Glutamatergic neuron (in vitro differentiated cells): ENCODE measurements around the gene IQSEC3. TPM values are rescaled to one million over a fixed set of nuclear protein-coding genes. Genes with fewer than 3 reads are reported as not detected.

Experiments used
- DNase-seq: peaks from one replicate; pipeline ENCODE4 v3.0.0; 2022
- H3K27ac Mint-ChIP-seq: one replicate; pipeline ENCODE4 v1.8.0; 2020; ENCODE audit warnings: mild to moderate bottlenecking, mixed read lengths, inconsistent platforms; ENCODE audit not compliant: unreplicated experiment
- H3K27me3 Mint-ChIP-seq: one replicate; pipeline ENCODE4 v1.8.0; 2020; ENCODE audit warnings: mild to moderate bottlenecking, moderate library complexity, mixed read lengths, inconsistent platforms; ENCODE audit not compliant: unreplicated experiment
- H3K36me3 Mint-ChIP-seq: one replicate; pipeline ENCODE4 v1.8.0; 2020; ENCODE audit warnings: mild to moderate bottlenecking, mixed read lengths, inconsistent platforms; ENCODE audit not compliant: unreplicated experiment
- H3K4me1 Mint-ChIP-seq: one replicate; pipeline ENCODE4 v1.8.0; 2020; ENCODE audit warnings: mild to moderate bottlenecking, low read depth, mixed read lengths, inconsistent platforms; ENCODE audit not compliant: unreplicated experiment
- H3K4me3 Mint-ChIP-seq: one replicate; pipeline ENCODE4 v1.8.0; 2020; ENCODE audit warnings: mild to moderate bottlenecking, mixed read lengths, inconsistent platforms; ENCODE audit not compliant: unreplicated experiment
- H3K9me3 Mint-ChIP-seq: one replicate; pipeline ENCODE4 v1.8.0; 2020; ENCODE audit warnings: mild to moderate bottlenecking, moderate library complexity, mixed read lengths, inconsistent platforms; ENCODE audit not compliant: unreplicated experiment
- total RNA-seq: library from RNA; stranded (reverse); fragmentation: NEBNext Ultra II Directional; extraction: Animal tissue kit (Norgen Biotek cat#: 25700); gene quantifications from one replicate; pipeline ENCODE4 v1.2.1, GENCODE V29; 2021; ENCODE audit not compliant: unreplicated experiment
- TF ChIP-seq, protein P1 (sequence below): fragments of 200-600 bp; sonication (generic); IDR thresholded peaks from one replicate; pipeline ENCODE4 v1.5.0; 2021; ENCODE audit not compliant: partially characterized antibody, unreplicated experiment

Gene IQSEC3
- total RNA-seq, 1 donor from 2014 or later, result 41.4 TPM

DNA sequence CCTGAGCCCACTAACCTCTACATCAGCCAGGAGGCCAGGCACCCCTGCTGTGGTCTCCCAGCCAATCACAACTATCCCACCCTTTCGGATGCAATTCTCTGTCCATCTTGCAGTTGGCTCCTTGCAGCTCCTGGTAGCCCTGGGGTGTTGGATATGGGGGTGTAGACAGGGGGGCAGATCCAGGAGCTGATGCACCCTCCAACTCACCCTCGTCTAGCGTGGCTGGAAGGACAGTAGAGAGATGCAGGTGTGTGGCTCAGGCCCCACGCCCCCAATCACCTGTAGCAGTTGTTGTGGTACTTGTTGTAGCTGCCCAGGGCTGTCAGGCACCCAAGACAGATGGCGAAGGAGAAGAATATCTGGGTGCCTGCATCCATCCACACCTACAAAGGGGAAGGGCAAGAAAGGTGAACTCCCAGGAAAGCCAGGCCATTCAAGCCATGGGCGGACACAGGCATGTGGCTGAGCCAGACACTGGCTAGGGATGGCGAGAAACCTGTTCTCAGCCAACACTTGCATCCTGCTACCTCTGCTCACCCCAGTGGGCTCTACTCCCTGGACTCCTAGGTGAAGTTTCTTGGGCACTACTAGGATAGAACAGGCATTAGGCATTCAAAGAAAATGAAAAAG is 160.8 kb downstream of the IQSEC3 start:
- Mint-ChIP-seq H3K27me3 (no peaks in the 10 kb centered on the region), H3K4me3 (no peak overlapping the region), H3K27ac (no peak overlapping the region), H3K4me1 (peaks cover 13% of the 10 kb centered on the region), H3K36me3 (no peaks in the 10 kb centered on the region), H3K9me3 (peaks cover 3% of the 10 kb centered on the region)
- TF ChIP-seq, protein P1, sequence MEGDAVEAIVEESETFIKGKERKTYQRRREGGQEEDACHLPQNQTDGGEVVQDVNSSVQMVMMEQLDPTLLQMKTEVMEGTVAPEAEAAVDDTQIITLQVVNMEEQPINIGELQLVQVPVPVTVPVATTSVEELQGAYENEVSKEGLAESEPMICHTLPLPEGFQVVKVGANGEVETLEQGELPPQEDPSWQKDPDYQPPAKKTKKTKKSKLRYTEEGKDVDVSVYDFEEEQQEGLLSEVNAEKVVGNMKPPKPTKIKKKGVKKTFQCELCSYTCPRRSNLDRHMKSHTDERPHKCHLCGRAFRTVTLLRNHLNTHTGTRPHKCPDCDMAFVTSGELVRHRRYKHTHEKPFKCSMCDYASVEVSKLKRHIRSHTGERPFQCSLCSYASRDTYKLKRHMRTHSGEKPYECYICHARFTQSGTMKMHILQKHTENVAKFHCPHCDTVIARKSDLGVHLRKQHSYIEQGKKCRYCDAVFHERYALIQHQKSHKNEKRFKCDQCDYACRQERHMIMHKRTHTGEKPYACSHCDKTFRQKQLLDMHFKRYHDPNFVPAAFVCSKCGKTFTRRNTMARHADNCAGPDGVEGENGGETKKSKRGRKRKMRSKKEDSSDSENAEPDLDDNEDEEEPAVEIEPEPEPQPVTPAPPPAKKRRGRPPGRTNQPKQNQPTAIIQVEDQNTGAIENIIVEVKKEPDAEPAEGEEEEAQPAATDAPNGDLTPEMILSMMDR, result no peak
- DNase-seq, result no peak

Other genes with a start within 250 kb of the IQSEC3 start
- 0.64 TPM for gene SLC6A12, start 147.4 kb downstream of the IQSEC3 start, total RNA-seq
- gene SLC6A13, start 196.1 kb downstream of the IQSEC3 start, total RNA-seq, result 0.91 TPM